Stomach (tissue), 9 donors: ENCODE measurements around the gene KDM4B. TPM values are rescaled to one million over a fixed set of nuclear protein-coding genes. Genes with fewer than 3 reads are reported as not detected.

Experiments used
- DNase-seq, 2 donors: peaks; one replicate each; pipeline versions ENCODE4 v3.0.0 to v3.0.0-alpha.2; 2013 to 2019
- H3K27ac ChIP-seq, 5 donors: fragments of 200-600 bp in 4 of 5; sonication (generic) in 4 of 5; one replicate each; pipeline ENCODE4 v1.5.1; 2013 to 2019; ENCODE audit warnings: mild to moderate bottlenecking in 1 of 5, moderate library complexity in 1 of 5
- H3K27me3 ChIP-seq, 3 donors: fragments of 200-600 bp; sonication (generic); one replicate each; pipeline ENCODE4 v1.5.1; 2017 to 2019; ENCODE audit warnings: mixed run types in 1 of 3
- H3K36me3 ChIP-seq, 4 donors: fragments of 200-600 bp; sonication (generic); 1 replicate in 3 of 4; 2 replicates in 1 of 4; pipeline ENCODE4 v1.5.1; 2016 to 2019
- H3K4me1 ChIP-seq, 4 donors: fragments of 200-600 bp; sonication (generic); one replicate each; pipeline ENCODE4 v1.5.1; 2016 to 2019
- H3K4me3 ChIP-seq, 4 donors: fragments of 200-600 bp; sonication (generic) in 3 of 4; one replicate each; pipeline ENCODE4 v1.5.1; 2016 to 2019; ENCODE audit warnings: mild to moderate bottlenecking in 1 of 4
- H3K9me3 ChIP-seq, 4 donors: fragments of 200-600 bp; sonication (generic); one replicate each; pipeline ENCODE4 v1.5.1; 2016 to 2019
- EP300 ChIP-seq: sonication (generic); formaldehyde crosslinking; IDR thresholded peaks from one replicate; pipeline ENCODE4 v1.6.1; 2017; ENCODE audit warnings: antibody characterized with exemption
- POLR2A ChIP-seq, 4 donors: fragments of 450-650 bp; IDR thresholded peaks; one replicate each; pipeline ENCODE4 v1.6.1; 2016; ENCODE audit warnings: antibody characterized with exemption in 4 of 4, control low read depth in 2 of 4, mild to moderate bottlenecking in 1 of 4, moderate library complexity in 1 of 4
- POLR2AphosphoS5 ChIP-seq, 3 donors: sonication (generic); formaldehyde crosslinking; IDR thresholded peaks; one replicate each; pipeline ENCODE4 v1.6.1; 2016; ENCODE audit warnings: antibody characterized with exemption in 3 of 3
- WGBS, 5 donors: extraction: QIAGEN DNeasy Blood & Tissue Kit in 3 of 5; methylation state at CpG; one replicate each; pipeline versions ENCODE4 v1.1.5 to v1.1.7; 2013 to 2018; 5-methylcytosine and 5-hydroxymethylcytosine counted together
- intact Hi-C: fragments of 100-400 bp; cut with DNase I; formaldehyde crosslinking; loops from one replicate; pipeline ENCODE4 v1.15.1; 2023; ENCODE audit warnings: low total_unique reads
- polyA plus RNA-seq, 3 donors: library from polyadenylated mRNA; stranded (reverse); fragments of 200-250 nt; gene quantifications; one replicate each; pipeline ENCODE4 v1.2.3, GENCODE V29; 2013
- total RNA-seq, 5 donors: library from RNA; depleted of rRNA; stranded (reverse); fragments of >200 nt; gene quantifications; one replicate each; pipeline versions ENCODE4 v1.1.0 to v1.2.3, GENCODE V29; 2014 to 2016
- TF ChIP-seq, protein P1 (sequence below), 7 experiments: fragments of 450-650 bp in 4 of 7; fragments of 200-600 bp in 3 of 7; sonication (generic) in 3 of 7; IDR thresholded peaks; one replicate each; pipeline ENCODE4 v1.5.1; 2016 to 2019; ENCODE audit warnings: antibody characterized with exemption in 7 of 7, control low read depth in 2 of 7, mild to moderate bottlenecking in 1 of 7
- donor health status: healthy with polysubstance abuse.
- donor health status: Bipolar disorder and iron deficiency.
- donor health status: healthy.

The KDM4B gene
- total and polyA plus RNA-seq, 8 donors = 5.2 to 202 (median 29.4) TPM

DNA sequence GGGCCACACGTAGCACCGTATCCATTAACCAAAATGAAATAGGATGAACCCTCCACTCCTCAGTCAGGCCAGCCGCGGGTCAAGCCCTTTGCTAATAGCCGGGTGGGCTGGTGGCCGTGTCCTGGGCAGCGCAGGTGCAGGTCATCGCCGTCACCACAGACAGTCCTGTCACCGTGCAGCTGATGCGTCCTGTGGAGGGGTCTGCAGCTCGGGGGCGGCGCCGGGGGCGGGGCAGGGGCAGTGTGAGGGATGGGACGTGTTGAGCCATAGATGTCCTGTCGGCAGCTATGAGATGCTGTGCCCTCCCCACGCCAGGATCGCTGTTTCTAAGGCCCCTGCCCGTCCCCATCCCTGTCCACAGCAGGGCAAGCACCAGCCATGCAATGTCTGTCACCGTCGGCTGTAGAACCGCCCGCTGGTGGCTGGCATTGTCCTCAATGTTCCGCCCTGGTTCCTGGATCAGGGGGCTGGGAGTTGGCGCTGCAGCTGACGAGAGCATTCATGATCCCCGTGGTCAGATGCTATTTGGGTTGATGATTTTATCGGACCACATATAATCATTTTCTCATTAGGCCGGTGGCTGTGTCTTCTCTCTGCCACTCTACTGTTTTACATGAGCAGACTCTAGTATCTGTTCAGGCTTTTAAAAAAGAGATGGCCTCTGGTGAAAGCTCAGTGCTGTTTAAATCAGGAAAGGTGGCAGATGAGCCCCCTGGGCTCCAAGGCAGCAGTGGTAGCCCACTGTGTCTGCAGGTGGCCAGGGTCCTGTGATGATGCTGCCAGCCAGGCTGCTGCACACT, 126.1 kb downstream of the KDM4B start:
- no peak for DNase-seq
- peaks cover 5 to 52% (median 47%) of the 10 kb centered on the region in 4 donors for H3K36me3 ChIP-seq
- H3K9me3 ChIP-seq = peaks cover 3 to 28% (median 20%) of the 10 kb centered on the region in 4 donors
- peaks cover 8 to 36% (median 28%) of the 10 kb centered on the region in 4 donors for H3K4me1 ChIP-seq
- H3K27ac ChIP-seq = no peak overlapping the region
- no peak overlapping the region for H3K4me3 ChIP-seq
- 88 to 95% (median 95%) methylated on average over 15 to 31 of the region's 31 CpGs for WGBS, 5 donors
- intact Hi-C loops = no loop called here
- H3K27me3 ChIP-seq = no peaks in the 10 kb centered on the region
- TF ChIP-seq EP300 (no peak), POLR2A (IDR thresholded peaks at IDR 0.05) (no peak), POLR2AphosphoS5 (IDR thresholded peaks at IDR 0.05) (no peak)
- TF ChIP-seq, protein P1, sequence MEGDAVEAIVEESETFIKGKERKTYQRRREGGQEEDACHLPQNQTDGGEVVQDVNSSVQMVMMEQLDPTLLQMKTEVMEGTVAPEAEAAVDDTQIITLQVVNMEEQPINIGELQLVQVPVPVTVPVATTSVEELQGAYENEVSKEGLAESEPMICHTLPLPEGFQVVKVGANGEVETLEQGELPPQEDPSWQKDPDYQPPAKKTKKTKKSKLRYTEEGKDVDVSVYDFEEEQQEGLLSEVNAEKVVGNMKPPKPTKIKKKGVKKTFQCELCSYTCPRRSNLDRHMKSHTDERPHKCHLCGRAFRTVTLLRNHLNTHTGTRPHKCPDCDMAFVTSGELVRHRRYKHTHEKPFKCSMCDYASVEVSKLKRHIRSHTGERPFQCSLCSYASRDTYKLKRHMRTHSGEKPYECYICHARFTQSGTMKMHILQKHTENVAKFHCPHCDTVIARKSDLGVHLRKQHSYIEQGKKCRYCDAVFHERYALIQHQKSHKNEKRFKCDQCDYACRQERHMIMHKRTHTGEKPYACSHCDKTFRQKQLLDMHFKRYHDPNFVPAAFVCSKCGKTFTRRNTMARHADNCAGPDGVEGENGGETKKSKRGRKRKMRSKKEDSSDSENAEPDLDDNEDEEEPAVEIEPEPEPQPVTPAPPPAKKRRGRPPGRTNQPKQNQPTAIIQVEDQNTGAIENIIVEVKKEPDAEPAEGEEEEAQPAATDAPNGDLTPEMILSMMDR (IDR thresholded peaks at IDR 0.05) = no peak

- Histone ChIP-seq H3K27me3 (no peaks in the 10 kb centered on the region), H3K4me3 (no peak overlapping the region), H3K36me3 (peaks cover 5 to 57% (median 51%) of the 10 kb centered on the region in 4 donors), H3K9me3 (peaks cover 3 to 32% (median 23%) of the 10 kb centered on the region in 4 donors), H3K27ac (no peak overlapping the region), H3K4me1 (peaks cover 8 to 33% (median 28%) of the 10 kb centered on the region in 4 donors)
- 83 to 98% (median 87%) methylated on average over 6 to 7 of the region's 7 CpGs for WGBS, 5 donors
- intact Hi-C loops = no loop called here
- TF ChIP-seq POLR2A (IDR thresholded peaks at IDR 0.05) = no peak
- no peak for TF ChIP-seq EP300
- TF ChIP-seq POLR2AphosphoS5 (IDR thresholded peaks at IDR 0.05) = no peak
- DNase-seq = no peak
Observed at GRCh38 chr19:5095568-5095850, 126.6 kb downstream of the KDM4B start.

- no peak overlapping the region for H3K27ac ChIP-seq
- intact Hi-C loops = no loop called here
- no peak overlapping the region for H3K4me3 ChIP-seq
- no peak for TF ChIP-seq POLR2A (IDR thresholded peaks at IDR 0.05)
- peaks cover 5 to 58% (median 51%) of the 10 kb centered on the region in 4 donors for H3K36me3 ChIP-seq
- H3K4me1 ChIP-seq = peaks cover 6 to 22% (median 18%) of the 10 kb centered on the region in 4 donors
- no peak for DNase-seq
- peaks cover 3 to 32% (median 23%) of the 10 kb centered on the region in 4 donors for H3K9me3 ChIP-seq
- H3K27me3 ChIP-seq = no peaks in the 10 kb centered on the region
- 95 to 98% (median 97%) methylated on average over 28 to 37 of the region's 37 CpGs for WGBS, 5 donors
Observed at GRCh38 chr19:5096536-5096935, 127.6 kb downstream of the KDM4B start.

DNA sequence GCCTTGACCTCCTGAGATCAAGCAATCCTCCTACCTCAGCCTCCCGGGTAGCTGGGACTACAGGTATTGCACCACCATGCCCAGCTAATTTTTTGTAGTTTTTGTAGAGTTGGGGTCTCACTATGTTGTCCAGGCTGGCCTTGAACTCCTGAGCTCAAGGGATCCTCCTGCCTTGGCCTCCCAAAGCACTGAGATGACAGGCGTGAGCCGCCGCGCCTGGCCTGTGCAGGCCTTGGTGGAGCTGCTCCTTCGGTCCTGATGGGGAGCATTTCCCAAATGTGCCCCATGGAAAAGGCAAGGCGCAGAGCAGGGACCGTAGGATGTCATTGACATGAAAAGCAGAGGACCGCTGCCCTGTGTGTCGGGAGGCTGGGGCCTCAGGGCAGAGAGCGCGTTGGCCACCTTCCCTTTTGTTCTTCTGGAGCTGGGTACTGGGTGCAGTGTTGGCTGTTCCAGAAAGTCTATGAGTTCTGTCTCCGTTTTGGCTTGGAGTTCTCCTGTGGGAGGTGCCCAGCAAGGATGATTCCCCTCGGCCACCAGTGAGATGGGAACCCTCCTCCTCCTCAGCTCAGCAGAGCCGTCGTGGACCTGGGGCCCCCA, 128.5 kb downstream of the KDM4B start:
- peaks cover 1 to 17% (median 11%) of the 10 kb centered on the region in 4 donors for H3K4me1 ChIP-seq
- H3K27ac ChIP-seq = no peak overlapping the region
- 93 to 97% (median 96%) methylated on average over 6 to 16 of the region's 16 CpGs for WGBS, 5 donors
- H3K4me3 ChIP-seq = no peak overlapping the region
- DNase-seq = no peak
- TF ChIP-seq EP300 (no peak), POLR2A (IDR thresholded peaks at IDR 0.05) (no peak), POLR2AphosphoS5 (IDR thresholded peaks at IDR 0.05) (no peak)
- TF ChIP-seq, protein P1 (IDR thresholded peaks at IDR 0.05) = no peak
- peaks cover 5 to 58% (median 47%) of the 10 kb centered on the region in 4 donors for H3K36me3 ChIP-seq
- peaks cover 3 to 32% (median 23%) of the 10 kb centered on the region in 4 donors for H3K9me3 ChIP-seq
- no peaks in the 10 kb centered on the region for H3K27me3 ChIP-seq
- intact Hi-C loops = no loop called here

- H3K27me3 ChIP-seq = no peaks in the 10 kb centered on the region
- H3K4me1 ChIP-seq = peaks cover 6 to 17% (median 11%) of the 10 kb centered on the region in 4 donors
- intact Hi-C loops = no loop called here
- DNase-seq = no peak
- 94 to 96% (median 96%) methylated on average over 7 to 9 of the region's 9 CpGs for WGBS, 5 donors
- H3K4me3 ChIP-seq = no peak overlapping the region
- TF ChIP-seq, protein P1 (IDR thresholded peaks at IDR 0.05) = no peak
- no peak for TF ChIP-seq POLR2AphosphoS5 (IDR thresholded peaks at IDR 0.05)
- no peak for TF ChIP-seq EP300
- no peak for TF ChIP-seq POLR2A (IDR thresholded peaks at IDR 0.05)
- no peak overlapping the region for H3K27ac ChIP-seq
- H3K36me3 ChIP-seq = peaks cover 5 to 58% (median 44%) of the 10 kb centered on the region in 4 donors
- peaks cover 3 to 32% (median 23%) of the 10 kb centered on the region in 4 donors for H3K9me3 ChIP-seq
Observed at GRCh38 chr19:5097959-5098623, 129.2 kb downstream of the KDM4B start.
